Activated CD8-positive, alpha-beta memory T cell treated with anti-CD3 and anti-CD28 coated beads for 24 hours (primary cell): ENCODE data around the gene CASK.
"Not testable (repeated sequence)": the region's sequence is repeated elsewhere in the genome, so short reads cannot be mapped to it uniquely, and the experiment has no call there.

ENCODE experiments used
- DNase-seq: peaks from one replicate; pipeline ENCODE4 v3.0.0-alpha.2; 2020

The CASK gene

DNA sequence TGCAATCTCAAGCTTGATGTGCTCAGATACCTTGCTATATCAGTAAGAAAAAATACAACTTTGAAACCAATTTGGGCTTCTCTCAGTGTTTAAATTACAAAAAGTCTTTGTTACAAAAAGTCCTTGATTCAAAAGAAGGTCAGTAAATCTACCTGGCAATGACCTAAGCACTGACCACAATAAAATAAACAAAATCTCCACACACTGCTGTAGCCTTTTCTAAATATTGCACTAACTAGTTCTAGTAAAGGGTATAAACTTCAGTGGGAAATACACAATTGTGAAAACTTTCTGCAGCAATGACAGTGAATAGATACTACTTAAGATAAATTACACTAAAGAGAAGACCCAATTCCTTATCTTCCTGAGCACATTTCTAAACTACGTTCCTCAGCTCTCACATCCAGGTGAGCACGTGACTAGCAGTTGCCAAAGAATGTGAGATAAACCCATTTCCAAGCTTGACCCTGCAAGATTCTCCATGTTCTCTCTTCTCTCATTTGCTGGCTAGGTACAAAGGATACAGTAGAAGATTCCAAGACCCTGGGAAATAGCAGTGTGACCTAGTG is 316.0 kb downstream of the CASK start:
- no peak for DNase-seq

DNA sequence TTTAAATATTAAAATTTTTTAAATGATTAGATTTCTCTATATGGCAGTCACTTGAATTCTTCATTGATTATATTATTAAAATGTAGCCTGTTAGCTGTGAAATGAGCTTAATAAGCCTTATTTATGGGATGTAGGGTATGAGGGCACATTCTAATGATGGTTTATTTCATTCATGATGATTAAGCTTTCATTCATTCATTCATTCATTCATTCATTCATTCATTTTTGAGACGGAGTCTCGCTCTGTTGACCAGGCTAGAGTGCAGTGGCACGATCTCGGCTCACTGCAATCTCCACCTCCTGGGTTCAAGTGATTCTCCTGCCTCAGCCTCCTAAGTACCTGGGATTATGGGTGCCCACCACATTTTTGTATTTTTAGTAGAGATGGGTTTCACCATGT is 317.3 kb downstream of the CASK start:
- not testable (repeated sequence) for DNase-seq

- DNase-seq: no peak
Measured at GRCh38 chrX:41604766-41605543, 318.4 kb downstream of the CASK start.

GRCh38 chrX:41604177-41604576 is 319.2 kb downstream of the CASK start:
- no peak for DNase-seq

GRCh38 chrX:41603596-41603995 is 319.8 kb downstream of the CASK start:
- no peak for DNase-seq

DNA sequence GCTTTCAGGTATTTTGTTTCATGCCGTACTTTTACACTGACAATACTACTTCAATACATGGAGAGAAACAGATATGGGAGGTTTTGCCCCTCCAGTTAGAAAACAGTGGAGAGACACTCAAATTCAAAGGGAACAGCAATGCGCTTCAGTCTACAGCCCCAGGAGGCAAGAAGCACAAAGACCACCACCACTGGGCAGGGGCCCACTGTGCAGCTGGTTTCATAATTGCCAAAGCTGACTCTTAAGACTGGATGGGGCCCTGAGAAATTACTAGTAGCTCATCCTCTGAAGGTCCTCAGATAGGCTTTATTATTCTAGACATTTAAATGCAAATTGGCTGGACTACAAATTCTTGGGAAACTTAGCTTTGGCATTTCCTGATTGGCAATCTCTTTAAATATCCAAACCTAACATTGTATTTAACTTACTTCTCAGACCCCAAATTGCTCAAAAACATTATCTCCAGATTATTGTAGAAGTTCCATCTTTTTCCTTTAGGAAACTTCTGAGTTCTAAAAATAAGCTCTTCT is 320.5 kb downstream of the CASK start:
- DNase-seq: no peak

DNA sequence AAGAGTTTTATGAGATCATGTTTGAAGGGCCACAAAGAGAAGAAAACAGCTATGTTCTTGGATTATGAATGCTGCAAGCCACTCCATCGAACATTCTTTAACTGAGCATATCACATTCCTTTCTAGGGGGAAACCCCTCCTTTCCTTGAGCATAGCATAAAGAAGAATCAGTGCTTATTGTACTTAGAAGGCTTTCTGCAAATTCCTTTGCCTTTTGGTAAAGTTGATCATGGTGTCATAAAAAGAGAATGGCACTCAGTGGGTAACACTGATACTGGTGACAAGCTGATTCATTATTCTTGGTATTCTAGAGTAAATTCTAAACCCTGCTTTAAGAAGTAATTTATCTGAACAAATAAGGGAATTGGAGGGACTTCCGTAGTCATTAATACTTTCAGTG is 323.1 kb downstream of the CASK start:
- no peak for DNase-seq

GRCh38 chrX:41599507-41599906 is 323.8 kb downstream of the CASK start:
- DNase-seq: no peak

DNA sequence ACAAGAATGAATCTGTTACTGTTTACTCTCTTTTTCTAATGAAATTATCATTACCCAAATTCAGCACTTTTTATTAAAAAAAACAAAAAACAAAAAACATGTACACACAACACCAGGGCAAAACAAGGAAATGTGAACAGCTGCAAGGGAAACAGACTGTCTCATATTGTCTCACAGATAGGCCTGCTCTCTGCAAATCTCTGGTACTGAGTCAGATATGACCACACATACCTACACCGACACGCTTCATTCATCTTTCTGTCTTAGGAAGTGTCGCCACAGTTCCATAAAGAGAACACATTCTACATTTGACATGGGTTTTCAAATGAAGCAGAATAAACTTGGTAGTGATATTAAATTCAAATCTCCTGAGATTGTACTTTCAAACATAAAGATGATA is 326.8 kb downstream of the CASK start:
- DNase-seq: no peak

- DNase-seq: no peak
Measured at GRCh38 chrX:41594634-41595033, 328.7 kb downstream of the CASK start.

GRCh38 chrX:41591906-41592305 is 331.4 kb downstream of the CASK start:
- no peak for DNase-seq

DNA sequence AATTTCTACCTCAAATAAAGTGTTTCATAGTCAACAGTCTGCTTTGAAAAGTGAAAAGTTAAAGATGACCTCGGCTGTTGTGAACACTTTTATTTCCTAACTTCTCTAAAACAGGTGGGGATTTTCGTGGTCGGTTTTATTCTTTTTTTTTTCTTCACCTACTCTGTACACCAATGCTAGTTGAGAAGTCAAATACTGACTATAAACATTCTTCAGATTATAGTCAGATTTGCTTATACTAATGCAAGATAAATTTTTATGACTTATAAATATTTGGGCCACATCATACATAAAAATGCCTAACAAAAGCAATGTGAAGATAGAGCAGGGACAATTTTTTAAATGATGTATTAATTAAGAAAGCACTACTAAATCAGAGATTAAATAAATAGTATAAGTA is 332.7 kb downstream of the CASK start:
- DNase-seq: no peak

DNA sequence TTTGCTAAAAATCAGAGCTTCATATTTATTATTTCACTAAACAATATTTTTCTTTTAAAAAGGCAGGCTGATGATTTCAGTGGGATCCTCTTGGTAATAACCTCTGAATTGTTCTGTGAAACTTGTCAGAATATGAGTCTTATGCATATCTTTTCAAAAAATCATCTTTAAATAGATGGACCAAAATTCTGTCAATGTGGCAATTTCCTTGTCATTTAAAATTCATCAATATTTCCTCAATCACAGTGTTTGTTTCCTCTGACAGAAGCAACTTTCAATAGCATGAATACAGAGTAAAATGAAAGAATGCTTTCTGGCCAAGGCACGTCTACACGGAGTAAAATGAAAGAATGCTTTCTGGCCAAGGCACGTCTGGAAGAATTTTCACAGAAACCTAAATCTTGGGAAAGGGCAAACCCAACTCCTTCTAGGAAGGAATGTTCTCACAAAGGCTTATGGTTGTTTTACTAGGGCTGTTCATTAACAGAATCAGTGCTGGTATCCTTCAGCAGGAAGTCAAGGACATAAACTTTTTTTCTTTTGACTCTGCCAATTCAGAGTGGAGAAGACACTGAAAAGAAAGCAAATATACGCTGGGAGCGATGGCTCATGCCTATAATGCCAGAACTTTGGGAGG is 333.6 kb downstream of the CASK start:
- DNase-seq: no peak

DNA sequence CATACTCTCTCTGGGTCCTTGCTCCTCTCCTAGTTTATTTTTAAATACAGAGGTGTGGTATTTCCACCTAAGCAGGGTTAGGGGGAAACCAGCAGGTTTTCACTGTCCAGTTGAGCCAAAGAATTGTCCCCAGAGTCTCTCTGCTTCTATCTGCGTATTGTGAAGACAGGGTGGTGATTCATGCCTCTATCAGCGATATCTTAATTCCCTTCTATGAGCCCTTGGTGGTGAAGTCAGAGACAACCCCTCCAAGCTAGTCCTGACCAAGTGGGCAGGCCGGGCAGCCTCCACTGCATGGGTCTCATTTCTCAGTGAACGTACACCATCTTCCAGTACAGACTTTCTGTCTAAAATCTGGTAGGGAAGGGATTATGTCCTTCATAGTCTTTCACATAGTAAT is 335.1 kb downstream of the CASK start:
- no peak for DNase-seq

GRCh38 chrX:41580423-41581064 is 342.8 kb downstream of the CASK start:
- no peak for DNase-seq

GRCh38 chrX:41563876-41564275 is 359.5 kb downstream of the CASK start:
- DNase-seq: no peak

DNA sequence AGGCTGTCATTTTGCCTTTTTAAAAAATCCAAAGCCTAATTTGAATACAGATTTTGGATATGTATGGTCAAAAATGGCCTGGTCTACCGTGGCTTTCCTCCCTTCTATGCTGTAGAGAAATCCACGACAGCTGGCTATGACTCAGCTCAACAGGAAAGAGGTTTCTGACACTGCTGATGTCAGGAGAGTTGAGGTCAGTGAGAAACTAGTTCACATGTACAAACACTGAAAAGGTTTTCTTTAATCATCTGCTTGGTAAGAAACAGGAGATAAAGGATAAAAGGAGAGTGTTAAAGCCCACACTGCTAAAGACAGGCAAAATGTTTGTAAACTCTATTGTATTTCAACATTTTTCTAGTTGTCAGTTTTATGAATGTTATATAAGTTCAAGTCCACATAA is 362.3 kb downstream of the CASK start:
- DNase-seq: no peak

- no peak for DNase-seq
Measured at GRCh38 chrX:41559235-41560052, 363.9 kb downstream of the CASK start.

- DNase-seq: no peak
Measured at GRCh38 chrX:41558531-41558930, 364.8 kb downstream of the CASK start.

- no peak for DNase-seq
Measured at GRCh38 chrX:41556958-41557357, 366.4 kb downstream of the CASK start.

DNA sequence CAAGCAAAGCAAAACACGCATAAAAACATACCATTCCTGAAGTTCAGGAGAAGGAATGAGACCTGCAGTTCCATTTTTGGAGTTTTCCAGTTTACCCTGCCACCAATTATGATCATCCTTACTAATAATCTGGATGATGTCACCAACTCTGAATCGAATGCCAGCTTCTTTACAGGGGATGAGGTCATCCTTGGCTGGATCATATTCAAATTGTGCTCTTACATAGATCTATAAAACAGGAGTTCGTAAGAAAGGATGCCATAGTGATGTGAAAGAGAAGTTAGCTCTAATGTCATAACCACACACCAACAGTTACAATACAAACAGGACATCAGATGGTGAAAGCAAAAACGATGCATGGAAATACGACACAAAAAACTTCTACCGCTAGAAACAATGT is 369.7 kb downstream of the CASK start:
- DNase-seq: no peak

DNA sequence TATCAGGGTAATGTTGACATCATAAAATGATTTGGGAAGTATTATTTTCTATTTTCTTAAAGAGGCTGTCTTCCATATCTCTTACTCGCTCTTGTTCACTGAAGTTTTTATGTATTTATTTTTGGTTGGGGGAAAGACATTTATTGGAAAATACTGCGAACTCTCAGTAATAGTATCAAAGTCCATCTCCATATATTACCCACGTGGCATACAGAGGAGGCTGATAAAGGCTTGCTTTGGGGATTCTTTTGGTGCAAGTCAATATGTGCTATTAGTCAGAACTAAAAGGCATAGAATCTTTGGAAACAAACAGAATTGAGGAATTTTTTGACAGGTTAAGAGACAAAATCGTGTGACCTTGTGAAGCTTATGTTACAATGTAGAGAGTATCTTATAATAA is 374.9 kb downstream of the CASK start:
- no peak for DNase-seq

DNA sequence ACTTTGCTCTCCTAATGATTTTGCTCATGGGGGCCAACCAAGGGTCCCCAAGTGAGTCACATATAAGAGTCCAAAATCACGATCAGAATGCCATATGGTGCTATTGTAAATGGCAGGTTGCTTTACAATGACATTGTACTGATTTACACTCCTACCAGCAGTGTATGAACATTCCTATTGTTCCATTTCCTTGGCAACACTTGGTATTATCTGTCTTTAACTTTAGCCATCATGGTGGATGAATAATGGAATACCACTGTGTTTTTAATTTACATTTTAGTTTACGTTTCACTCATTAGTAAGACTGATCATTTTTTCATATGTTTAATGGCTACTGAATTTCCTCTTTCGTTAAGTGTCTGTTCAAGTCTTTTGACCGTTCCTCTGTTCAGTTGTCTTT is 379.7 kb downstream of the CASK start:
- no peak for DNase-seq
